Common myeloid progenitor, CD34-positive (primary cell): ENCODE measurements around the gene B3GNT5.

ENCODE experiments used
- CTCF ChIA-PET: fragments of 350-600 bp; sonication (Branson Sonifier 250); formaldehyde crosslinking; loops from one replicate; lab custom pipeline; 2021; ENCODE audit warnings: antibody characterized with exemption; lab: Charles Lee
- POLR2A ChIA-PET: fragments of 350-600 bp; sonication (Branson Sonifier 250); formaldehyde crosslinking; loops from one replicate; lab custom pipeline; 2021; ENCODE audit warnings: antibody characterized with exemption; lab: Charles Lee
- DNase-seq, 3 donors: peaks; one replicate each; pipeline versions ENCODE4 v3.0.0 to v3.0.0-alpha.2; 2013
- H3K27ac ChIP-seq, 2 experiments: 1 replicate in 1 of 2; 2 replicates in 1 of 2; pipeline ENCODE4 v1.7.0; 2013; ENCODE audit warnings: inconsistent platforms in 2 of 2, low read length in 2 of 2, mild to moderate bottlenecking in 2 of 2, low read depth in 1 of 2, moderate library complexity in 1 of 2; ENCODE audit not compliant: severe bottlenecking in 2 of 2, insufficient read depth in 1 of 2, poor library complexity in 1 of 2
- H3K27me3 ChIP-seq, 5 experiments: replicated peaks in 2 of 5; 1 replicate in 3 of 5; 2 replicates in 2 of 5; pipeline versions ENCODE4 v1.6.1 to v1.7.0; 2013; ENCODE audit warnings: low read length in 4 of 5, mild to moderate bottlenecking in 2 of 5, moderate library complexity in 2 of 5, inconsistent platforms in 1 of 5; ENCODE audit not compliant: insufficient read depth in 5 of 5, control insufficient read depth in 4 of 5
- H3K36me3 ChIP-seq, 4 experiments: 1 replicate in 2 of 4; 2 replicates in 2 of 4; pipeline versions ENCODE4 v1.6.1 to v1.7.0; 2013; ENCODE audit warnings: low read length in 3 of 4, control low read depth in 1 of 4, mild to moderate bottlenecking in 1 of 4; ENCODE audit not compliant: control insufficient read depth in 4 of 4, insufficient read depth in 4 of 4
- H3K4me1 ChIP-seq, 4 experiments: 1 replicate in 3 of 4; 2 replicates in 1 of 4; pipeline versions ENCODE4 v1.6.1 to v1.7.1; 2013; ENCODE audit warnings: low read length in 3 of 4, mild to moderate bottlenecking in 3 of 4, control low read depth in 1 of 4, inconsistent platforms in 1 of 4, moderate library complexity in 1 of 4; ENCODE audit not compliant: control insufficient read depth in 4 of 4, insufficient read depth in 4 of 4; ENCODE audit errors: control extremely low read depth in 1 of 4
- H3K4me3 ChIP-seq, 7 experiments: 1 replicate in 4 of 7; 2 replicates in 3 of 7; pipeline versions ENCODE4 v1.5.1 to v1.7.0; 2013; ENCODE audit warnings: mild to moderate bottlenecking in 7 of 7, low read length in 6 of 7, moderate library complexity in 6 of 7, inconsistent platforms in 2 of 7, low read depth in 2 of 7, control low read depth in 1 of 7; ENCODE audit not compliant: insufficient read depth in 4 of 7, control insufficient read depth in 1 of 7; ENCODE audit errors: extremely low read depth in 1 of 7
- H3K9me3 ChIP-seq, 5 experiments: 1 replicate in 4 of 5; 2 replicates in 1 of 5; pipeline versions ENCODE4 v1.6.1 to v1.7.1; 2013; ENCODE audit warnings: low read length in 4 of 5, mild to moderate bottlenecking in 2 of 5, inconsistent platforms in 1 of 5, low read depth in 1 of 5, moderate library complexity in 1 of 5; ENCODE audit not compliant: control insufficient read depth in 4 of 5, insufficient read depth in 2 of 5; ENCODE audit errors: control extremely low read depth in 1 of 5
- WGBS: methylation state at CpG from one replicate; pipeline ENCODE4 v1.1.5; 2013; ENCODE audit not compliant: insufficient coverage; 5-methylcytosine and 5-hydroxymethylcytosine counted together

The B3GNT5 gene

GRCh38 chr3:183211352-183211751 lies 41.7 kb upstream of the B3GNT5 start:
- peaks cover 0 to 2% (median 1%) of the 10 kb centered on the region in 5 experiments for H3K9me3 ChIP-seq
- H3K27ac ChIP-seq, result peak overlapping the region in 1 of 2 experiments; percentile 37
- no peak for DNase-seq
- ChIA-PET POLR2A (no interaction called here), CTCF (interaction anchor here (0.8 to 3.0 kb wide), 5 partner anchors 9 to 45 kb away, joined by 3 to 8 read pairs (median 3); partner anchors contain the start of gene B3GNT5)
- peak overlapping the region in 2 of 7 experiments; percentile 13 to 34 for H3K4me3 ChIP-seq
- H3K27me3 ChIP-seq, result no peaks in the 10 kb centered on the region
- peaks cover 21 to 51% (median 42%) of the 10 kb centered on the region in 4 experiments for H3K4me1 ChIP-seq
- peaks cover 0 to 4% (median 0%) of the 10 kb centered on the region in 4 experiments for H3K36me3 ChIP-seq
- WGBS, result 94% methylated on average over 10 of the region's 13 CpGs

DNA sequence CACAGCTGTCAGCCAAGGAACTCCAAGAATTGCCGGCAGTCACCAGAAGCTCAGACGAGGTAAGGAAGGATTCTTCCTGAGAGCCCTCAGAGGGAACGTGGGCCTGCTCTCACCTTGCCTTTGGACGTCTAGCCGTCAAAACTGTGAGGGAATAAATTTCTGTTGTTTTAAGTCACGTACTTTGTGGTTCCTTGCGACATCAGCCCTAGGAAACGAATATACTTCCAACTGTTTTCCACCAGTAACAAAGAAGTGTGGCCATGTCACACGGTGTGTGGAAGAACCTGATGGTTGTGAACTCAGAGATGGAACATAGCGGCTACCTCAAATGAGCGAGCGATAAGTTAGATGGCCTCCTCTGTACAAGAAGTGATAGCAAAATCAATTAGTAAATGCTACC lies 41.0 kb upstream of the B3GNT5 start:
- peaks cover 0 to 4% (median 0%) of the 10 kb centered on the region in 4 experiments for H3K36me3 ChIP-seq
- WGBS, result 53% methylated on average over 9 of the region's 12 CpGs
- H3K27ac ChIP-seq, result peak overlapping the region; percentile 56 to 84
- DNase-seq, result no peak
- no peaks in the 10 kb centered on the region for H3K27me3 ChIP-seq
- peak overlapping the region in 3 of 7 experiments; percentile 12 to 30 (median 24) for H3K4me3 ChIP-seq
- CTCF ChIA-PET, result interaction anchor here (0.6 to 3.0 kb wide), 10 partner anchors 10 to 408 kb away, joined by 3 to 27 read pairs (median 4); partner anchors contain the start of gene B3GNT5
- peaks cover 0 to 2% (median 1%) of the 10 kb centered on the region in 5 experiments for H3K9me3 ChIP-seq
- POLR2A ChIA-PET, result interaction anchor here (0.8 to 1.3 kb wide), 2 partner anchors 26 to 32 kb away, joined by 3 to 7 read pairs; no protein-coding TSS in a partner anchor
- peaks cover 21 to 51% (median 42%) of the 10 kb centered on the region in 4 experiments for H3K4me1 ChIP-seq

GRCh38 chr3:183212565-183212964 lies 40.5 kb upstream of the B3GNT5 start:
- WGBS, result 0% methylated on average over 1 of the region's 7 CpGs
- peaks cover 21 to 54% (median 45%) of the 10 kb centered on the region in 4 experiments for H3K4me1 ChIP-seq
- H3K36me3 ChIP-seq, result peaks cover 0 to 4% (median 0%) of the 10 kb centered on the region in 4 experiments
- H3K27me3 ChIP-seq, result no peaks in the 10 kb centered on the region
- peak overlapping the region in 3 of 7 experiments; percentile 12 to 30 (median 24) for H3K4me3 ChIP-seq
- peak; percentile 94 to 99 (median 98) for DNase-seq
- POLR2A ChIA-PET, result interaction anchor here (0.7 to 1.3 kb wide), 3 partner anchors 26 to 50 kb away, joined by 3 to 7 read pairs (median 3); no protein-coding TSS in a partner anchor
- CTCF ChIA-PET, result interaction anchor here (0.6 to 3.0 kb wide), 12 partner anchors 10 to 409 kb away, joined by 3 to 27 read pairs (median 4); partner anchors contain the start of gene B3GNT5
- peaks cover 0 to 2% (median 1%) of the 10 kb centered on the region in 5 experiments for H3K9me3 ChIP-seq
- peak overlapping the region; percentile 56 to 84 for H3K27ac ChIP-seq

GRCh38 chr3:183213415-183214276 lies 39.4 kb upstream of the B3GNT5 start:
- no peaks in the 10 kb centered on the region for H3K36me3 ChIP-seq
- H3K27ac ChIP-seq, result peak overlapping the region in 1 of 2 experiments; percentile 38
- peaks cover 21 to 63% (median 53%) of the 10 kb centered on the region in 4 experiments for H3K4me1 ChIP-seq
- H3K27me3 ChIP-seq, result no peaks in the 10 kb centered on the region
- ChIA-PET POLR2A (interaction anchor here (0.7 to 1.3 kb wide), 2 partner anchors 31 to 38 kb away, joined by 6 to 7 read pairs; no protein-coding TSS in a partner anchor), CTCF (interaction anchor here (0.6 to 2.3 kb wide), 6 partner anchors 9 to 170 kb away, joined by 3 to 27 read pairs (median 4); no protein-coding TSS in a partner anchor)
- no peak overlapping the region for H3K4me3 ChIP-seq
- peaks cover 0 to 1% (median 0%) of the 10 kb centered on the region in 5 experiments for H3K9me3 ChIP-seq
- 91% methylated on average over 3 of the region's 3 CpGs for WGBS
- no peak for DNase-seq

DNA sequence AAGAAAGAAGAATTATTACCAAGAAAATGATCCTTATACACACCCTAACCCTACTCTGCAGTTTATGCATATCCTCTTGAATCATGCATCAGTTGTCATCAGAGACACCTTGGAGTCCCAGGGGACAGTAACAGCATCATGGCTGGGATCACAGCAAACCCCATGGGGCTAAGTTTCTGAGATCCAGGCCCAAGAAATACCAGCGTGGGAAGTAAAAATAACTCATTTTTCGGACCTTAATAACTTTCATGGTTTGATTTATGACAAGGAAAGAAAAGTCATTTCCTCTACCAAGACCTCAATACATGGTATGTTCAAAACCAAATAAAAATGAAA lies 38.8 kb upstream of the B3GNT5 start:
- Histone ChIP-seq H3K36me3 (no peaks in the 10 kb centered on the region), H3K4me1 (peaks cover 21 to 68% (median 56%) of the 10 kb centered on the region in 4 experiments), H3K4me3 (no peak overlapping the region), H3K27ac (no peak overlapping the region), H3K27me3 (no peaks in the 10 kb centered on the region), H3K9me3 (no peaks in the 10 kb centered on the region)
- peak in 2 of 3 donors; percentile 43 to 46 for DNase-seq
- POLR2A ChIA-PET, result no interaction called here
- no CpG with 5 or more reads among the region's 2 CpGs for WGBS
- CTCF ChIA-PET, result interaction anchor here (0.6 to 2.3 kb wide), 4 partner anchors 8 to 170 kb away, joined by 3 to 27 read pairs (median 10); no protein-coding TSS in a partner anchor

GRCh38 chr3:183215591-183216202 lies 37.4 kb upstream of the B3GNT5 start:
- Histone ChIP-seq H3K36me3 (no peaks in the 10 kb centered on the region), H3K27ac (no peak overlapping the region), H3K9me3 (no peaks in the 10 kb centered on the region), H3K4me1 (peaks cover 21 to 60% (median 48%) of the 10 kb centered on the region in 4 experiments), H3K4me3 (no peak overlapping the region), H3K27me3 (no peaks in the 10 kb centered on the region)
- 96% methylated on average over 4 of the region's 4 CpGs for WGBS
- ChIA-PET POLR2A (no interaction called here), CTCF (interaction anchor here (1.6 kb wide), 1 partner anchor 30 kb away, joined by 5 read pairs; no protein-coding TSS in a partner anchor)
- no peak for DNase-seq
